ENCODE results near the gene SHISA7.

DNA sequence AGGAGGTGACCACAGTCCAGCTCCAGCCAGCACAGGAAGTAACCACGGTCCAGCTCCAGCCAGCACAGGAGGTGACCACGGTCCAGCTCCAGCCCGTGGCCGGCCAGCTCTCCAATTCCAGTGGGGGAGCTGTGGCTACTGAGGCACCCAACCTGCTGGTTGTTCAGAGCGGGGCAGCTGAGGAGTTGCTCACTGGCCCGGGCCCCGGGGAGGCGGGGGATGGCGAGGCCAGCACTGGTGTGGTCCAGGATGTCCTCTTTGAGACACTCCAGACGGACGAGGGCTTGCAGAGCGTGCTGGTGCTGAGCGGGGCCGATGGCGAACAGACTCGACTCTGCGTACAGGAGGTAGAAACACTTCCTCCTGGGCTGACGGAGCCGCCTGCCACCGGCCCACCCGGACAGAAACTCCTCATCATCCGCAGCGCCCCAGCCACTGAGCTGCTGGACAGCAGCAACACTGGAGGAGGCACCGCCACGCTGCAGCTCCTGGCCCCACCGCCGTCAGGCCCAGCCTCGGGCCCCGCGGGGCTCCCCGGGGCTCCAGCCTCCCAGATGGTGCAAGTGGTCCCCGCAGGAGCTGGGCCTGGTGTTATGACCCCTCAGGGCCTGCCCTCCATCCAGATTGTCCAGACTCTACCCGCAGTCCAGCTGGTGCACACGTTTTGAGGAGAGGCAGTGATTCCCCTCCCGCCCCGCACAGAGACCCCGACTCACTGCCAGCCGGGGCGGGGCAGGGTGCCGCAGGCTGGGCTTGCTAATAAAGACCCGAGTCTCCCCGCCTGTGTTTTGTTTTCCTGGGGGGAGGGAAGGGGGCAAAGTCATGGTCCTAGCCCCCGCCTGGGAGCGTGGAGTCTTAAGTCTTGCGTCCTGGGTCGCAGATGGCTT is 40.8 kb upstream of the SHISA7 start:
- TF ChIP-seq, protein P1, sequence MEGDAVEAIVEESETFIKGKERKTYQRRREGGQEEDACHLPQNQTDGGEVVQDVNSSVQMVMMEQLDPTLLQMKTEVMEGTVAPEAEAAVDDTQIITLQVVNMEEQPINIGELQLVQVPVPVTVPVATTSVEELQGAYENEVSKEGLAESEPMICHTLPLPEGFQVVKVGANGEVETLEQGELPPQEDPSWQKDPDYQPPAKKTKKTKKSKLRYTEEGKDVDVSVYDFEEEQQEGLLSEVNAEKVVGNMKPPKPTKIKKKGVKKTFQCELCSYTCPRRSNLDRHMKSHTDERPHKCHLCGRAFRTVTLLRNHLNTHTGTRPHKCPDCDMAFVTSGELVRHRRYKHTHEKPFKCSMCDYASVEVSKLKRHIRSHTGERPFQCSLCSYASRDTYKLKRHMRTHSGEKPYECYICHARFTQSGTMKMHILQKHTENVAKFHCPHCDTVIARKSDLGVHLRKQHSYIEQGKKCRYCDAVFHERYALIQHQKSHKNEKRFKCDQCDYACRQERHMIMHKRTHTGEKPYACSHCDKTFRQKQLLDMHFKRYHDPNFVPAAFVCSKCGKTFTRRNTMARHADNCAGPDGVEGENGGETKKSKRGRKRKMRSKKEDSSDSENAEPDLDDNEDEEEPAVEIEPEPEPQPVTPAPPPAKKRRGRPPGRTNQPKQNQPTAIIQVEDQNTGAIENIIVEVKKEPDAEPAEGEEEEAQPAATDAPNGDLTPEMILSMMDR (IDR thresholded peaks at IDR 0.05), result no peak
- no peak for TF ChIP-seq POLR2AphosphoS5 (IDR thresholded peaks at IDR 0.05)
- no peak for TF ChIP-seq POLR2A (IDR thresholded peaks at IDR 0.05)
